ENCODE data around the gene NSUN3. TPM values are rescaled to one million over a fixed set of nuclear protein-coding genes. Genes with fewer than 3 reads are reported as not detected.

The NSUN3 gene
- total and polyA plus RNA-seq, 2 of the 8 experiments (the other 6 are each of a cell fraction or from before 2014, with no cell fraction given): 2.1 to 5.1 TPM

GRCh38 chr3:94076055-94076454 lies 13.2 kb downstream of the NSUN3 start (continued):
- TF ChIP-seq CHD7 (IDR thresholded peaks at IDR 0.05; ENCODE audit: insufficient replicate concordance, low read length) (no peak), TCF12 (IDR thresholded peaks at IDR 0.05; ENCODE audit: low read depth, low read length) (no peak), BCL11A (IDR thresholded peaks at IDR 0.05; ENCODE audit: low read depth in 2 of 2, low read length in 2 of 2) (no peak), RXRA (IDR thresholded peaks at IDR 0.05; ENCODE audit: insufficient read depth, low read depth, low read length) (no peak), ZNF274 (IDR thresholded peaks at IDR 0.05; ENCODE audit: borderline replicate concordance, extremely low read depth, low read length) (no peak), SUZ12 (IDR thresholded peaks at IDR 0.05; ENCODE audit: low read length) (no peak), SP2 (IDR thresholded peaks at IDR 0.05; ENCODE audit: low read length) (no peak)
